Measurements from ENCODE around the gene ROBO1.
A peak's percentile ranks its signal among the peaks of the same experiment; 100 is the strongest.

ROBO1 gene

GRCh38 chr3:78818161-78818985 lies 949.4 kb downstream of the ROBO1 start:
- Histone ChIP-seq H3K27ac (ENCODE audit: low read length) (no peak overlapping the region), H3K9ac (ENCODE audit: low read depth, low read length) (no peak overlapping the region), H3K4me1 (ENCODE audit: insufficient read depth, low read length) (no peaks in the 10 kb centered on the region), H3K9me3 (ENCODE audit: insufficient read depth, low read depth, low read length) (no peaks in the 10 kb centered on the region), H3K4me3 (ENCODE audit: low read length) (no peak overlapping the region), H3K27me3 (ENCODE audit: insufficient read depth, low read length) (no peaks in the 10 kb centered on the region), H3K36me3 (ENCODE audit: insufficient read depth, low read depth, low read length) (no peaks in the 10 kb centered on the region)

GRCh38 chr3:78814893-78815562 lies 952.8 kb downstream of the ROBO1 start:
- Histone ChIP-seq H3K9ac (ENCODE audit: low read depth, low read length) (no peak overlapping the region), H3K4me1 (ENCODE audit: insufficient read depth, low read length) (no peaks in the 10 kb centered on the region), H3K27me3 (ENCODE audit: insufficient read depth, low read length) (no peaks in the 10 kb centered on the region), H3K36me3 (ENCODE audit: insufficient read depth, low read depth, low read length) (no peaks in the 10 kb centered on the region), H3K4me3 (ENCODE audit: low read length) (no peak overlapping the region), H3K27ac (ENCODE audit: low read length) (no peak overlapping the region), H3K9me3 (ENCODE audit: insufficient read depth, low read depth, low read length) (no peaks in the 10 kb centered on the region)

DNA sequence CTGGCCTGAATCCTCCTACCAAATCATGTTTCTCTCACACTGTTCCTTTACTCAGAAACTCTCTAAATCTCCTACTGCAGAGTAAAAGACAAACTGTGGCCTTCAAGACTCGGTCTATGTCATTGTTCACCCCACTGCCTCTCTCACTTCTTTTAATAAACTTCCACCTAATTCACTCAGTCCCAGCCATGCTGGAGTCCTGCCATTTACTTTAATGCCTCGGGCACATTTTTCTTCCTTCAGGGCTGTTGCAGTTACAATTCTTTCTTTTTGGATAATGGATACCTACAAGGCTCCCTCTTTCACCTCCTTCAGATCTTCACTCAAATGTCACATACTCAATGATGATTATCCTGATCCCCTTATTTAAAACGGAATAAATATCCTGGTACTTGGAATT lies 955.6 kb downstream of the ROBO1 start:
- no peak overlapping the region for H3K4me3 ChIP-seq (ENCODE audit: low read length)
- H3K9me3 ChIP-seq (ENCODE audit: insufficient read depth, low read depth, low read length): no peaks in the 10 kb centered on the region
- H3K4me1 ChIP-seq (ENCODE audit: insufficient read depth, low read length): no peaks in the 10 kb centered on the region
- H3K9ac ChIP-seq (ENCODE audit: low read depth, low read length): no peak overlapping the region
- no peaks in the 10 kb centered on the region for H3K27me3 ChIP-seq (ENCODE audit: insufficient read depth, low read length)
- no peak overlapping the region for H3K27ac ChIP-seq (ENCODE audit: low read length)
- no peaks in the 10 kb centered on the region for H3K36me3 ChIP-seq (ENCODE audit: insufficient read depth, low read depth, low read length)

GRCh38 chr3:78809966-78810365 lies 957.8 kb downstream of the ROBO1 start:
- H3K4me3 ChIP-seq (ENCODE audit: low read length): no peak overlapping the region
- no peaks in the 10 kb centered on the region for H3K9me3 ChIP-seq (ENCODE audit: insufficient read depth, low read depth, low read length)
- H3K4me1 ChIP-seq (ENCODE audit: insufficient read depth, low read length): no peaks in the 10 kb centered on the region
- no peaks in the 10 kb centered on the region for H3K36me3 ChIP-seq (ENCODE audit: insufficient read depth, low read depth, low read length)
- H3K27ac ChIP-seq (ENCODE audit: low read length): no peak overlapping the region
- no peak overlapping the region for H3K9ac ChIP-seq (ENCODE audit: low read depth, low read length)
- H3K27me3 ChIP-seq (ENCODE audit: insufficient read depth, low read length): no peaks in the 10 kb centered on the region

- no peak overlapping the region for H3K27ac ChIP-seq (ENCODE audit: low read length)
- peaks cover 16% of the 10 kb centered on the region; the same call in 1 of the 2 replicates for H3K4me1 ChIP-seq (ENCODE audit: insufficient read depth, low read length)
- H3K27me3 ChIP-seq (ENCODE audit: insufficient read depth, low read length): no peaks in the 10 kb centered on the region
- no peak overlapping the region for H3K4me3 ChIP-seq (ENCODE audit: low read length)
- H3K9ac ChIP-seq (ENCODE audit: low read depth, low read length): no peak overlapping the region
- no peaks in the 10 kb centered on the region for H3K9me3 ChIP-seq (ENCODE audit: insufficient read depth, low read depth, low read length)
- no peaks in the 10 kb centered on the region for H3K36me3 ChIP-seq (ENCODE audit: insufficient read depth, low read depth, low read length)
Observed at GRCh38 chr3:78804251-78805037, 963.4 kb downstream of the ROBO1 start.

DNA sequence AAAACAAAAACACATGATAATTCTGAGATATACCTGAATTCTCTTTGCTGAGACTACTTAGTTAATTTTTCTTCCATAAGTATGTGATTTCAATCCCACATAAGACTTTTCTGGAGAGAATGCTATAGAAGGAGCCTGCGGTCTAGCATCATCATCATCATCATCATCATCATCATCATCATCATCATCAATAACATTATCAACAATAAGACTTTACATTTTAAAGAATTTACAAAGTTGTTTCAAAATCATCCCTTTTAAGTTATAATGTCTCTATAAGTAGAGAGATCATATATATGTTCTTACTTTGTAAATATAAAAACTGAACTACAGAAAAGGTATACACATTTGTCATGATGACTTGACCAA lies 965.3 kb downstream of the ROBO1 start:
- Histone ChIP-seq H3K27me3 (ENCODE audit: insufficient read depth, low read length) (no peaks in the 10 kb centered on the region), H3K36me3 (ENCODE audit: insufficient read depth, low read depth, low read length) (no peaks in the 10 kb centered on the region), H3K27ac (ENCODE audit: low read length) (no peak overlapping the region), H3K4me1 (ENCODE audit: insufficient read depth, low read length) (peaks cover 16% of the 10 kb centered on the region; the same call in 1 of the 2 replicates), H3K4me3 (ENCODE audit: low read length) (no peak overlapping the region), H3K9ac (ENCODE audit: low read depth, low read length) (no peak overlapping the region), H3K9me3 (ENCODE audit: insufficient read depth, low read depth, low read length) (no peaks in the 10 kb centered on the region)

DNA sequence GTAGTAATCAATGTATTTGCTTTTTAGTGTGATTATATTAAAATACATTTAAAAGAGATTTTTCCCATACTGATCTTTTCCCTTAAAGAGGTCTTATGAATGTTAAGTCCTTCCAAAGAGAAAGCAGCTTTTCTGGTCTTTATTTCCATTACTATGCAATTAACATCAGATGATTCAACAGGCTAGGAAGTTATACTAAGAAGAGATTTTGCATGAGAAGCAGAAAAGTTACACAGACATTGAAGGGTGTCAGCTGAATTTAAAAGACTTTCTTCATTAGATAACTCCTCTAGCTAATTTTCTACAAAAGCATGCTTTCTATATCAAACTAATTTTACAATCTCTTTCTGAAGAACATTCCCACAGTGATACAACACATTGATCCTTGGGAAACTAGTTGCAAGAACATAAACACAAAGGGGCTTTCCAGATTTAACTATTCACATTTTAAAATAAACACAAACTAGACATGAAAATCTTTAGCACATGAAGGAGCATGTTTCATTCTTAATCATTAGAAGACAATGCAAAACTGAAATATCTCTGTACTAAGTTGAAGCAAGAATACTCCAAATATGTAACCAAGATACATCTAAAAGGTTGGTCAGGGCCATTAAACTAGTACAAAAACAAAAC lies 965.8 kb downstream of the ROBO1 start:
- Histone ChIP-seq H3K27me3 (ENCODE audit: insufficient read depth, low read length) (no peaks in the 10 kb centered on the region), H3K36me3 (ENCODE audit: insufficient read depth, low read depth, low read length) (no peaks in the 10 kb centered on the region), H3K9ac (ENCODE audit: low read depth, low read length) (peak overlapping the region; percentile 1; the same call in 1 of the 2 replicates), H3K4me1 (ENCODE audit: insufficient read depth, low read length) (peaks cover 16% of the 10 kb centered on the region; the same call in 1 of the 2 replicates), H3K9me3 (ENCODE audit: insufficient read depth, low read depth, low read length) (no peaks in the 10 kb centered on the region), H3K4me3 (ENCODE audit: low read length) (peak overlapping the region; percentile 6; the same call in 1 of the 2 replicates), H3K27ac (ENCODE audit: low read length) (peak overlapping the region; percentile 22)

DNA sequence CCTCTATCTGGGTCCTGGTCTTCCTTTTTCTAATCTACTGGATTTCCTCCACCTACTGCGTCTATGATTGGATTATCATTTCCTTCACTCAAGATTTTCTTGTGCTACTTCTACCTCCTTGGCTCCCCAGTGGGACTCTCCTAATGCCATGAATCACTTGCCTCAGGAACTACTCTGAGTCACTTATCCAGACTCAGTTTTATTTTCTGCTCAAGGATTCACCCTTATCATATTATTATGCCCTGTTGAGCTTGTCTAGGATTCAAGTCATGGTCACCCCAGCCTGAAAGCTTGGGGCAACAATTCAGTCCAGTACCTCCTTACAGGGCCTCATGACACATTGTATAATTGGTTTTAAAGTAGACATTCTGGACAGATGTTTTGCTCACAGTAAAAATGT lies 968.1 kb downstream of the ROBO1 start:
- H3K4me3 ChIP-seq (ENCODE audit: low read length): no peak overlapping the region

DNA sequence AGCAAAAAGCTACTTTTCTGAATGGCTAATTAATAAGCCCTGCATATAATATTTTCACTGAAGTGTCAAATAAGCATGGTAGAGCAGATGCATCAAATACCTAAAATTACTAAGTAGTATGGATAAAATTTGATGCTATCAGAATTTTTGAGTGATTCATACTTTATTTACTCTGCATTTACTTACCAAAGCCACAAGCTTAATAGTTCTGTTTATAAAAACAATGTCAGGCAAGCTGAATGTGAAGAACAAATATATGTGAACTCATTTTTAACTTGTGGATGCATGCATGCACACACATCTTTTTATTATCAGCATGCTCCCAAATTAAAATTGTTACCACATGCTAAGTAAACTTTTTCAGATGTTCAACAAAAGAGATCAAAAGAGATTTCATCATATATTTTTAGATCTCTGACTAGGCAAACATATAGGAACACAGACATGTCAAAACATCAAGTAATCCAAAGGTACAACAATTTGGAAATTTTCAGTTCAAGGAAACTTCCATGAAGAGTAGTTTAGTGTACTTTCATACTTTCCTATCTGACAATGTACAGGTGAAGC lies 969.4 kb downstream of the ROBO1 start:
- no peaks in the 10 kb centered on the region for H3K9me3 ChIP-seq (ENCODE audit: insufficient read depth, low read depth, low read length)

More for the DNA sequence above, 968.1 kb downstream of the ROBO1 start:
- no peaks in the 10 kb centered on the region for H3K27me3 ChIP-seq (ENCODE audit: insufficient read depth, low read length)
- peaks cover 16% of the 10 kb centered on the region; the same call in 1 of the 2 replicates for H3K4me1 ChIP-seq (ENCODE audit: insufficient read depth, low read length)
- H3K9ac ChIP-seq (ENCODE audit: low read depth, low read length): no peak overlapping the region
- H3K27ac ChIP-seq (ENCODE audit: low read length): no peak overlapping the region
- no peaks in the 10 kb centered on the region for H3K9me3 ChIP-seq (ENCODE audit: insufficient read depth, low read depth, low read length)
- no peaks in the 10 kb centered on the region for H3K36me3 ChIP-seq (ENCODE audit: insufficient read depth, low read depth, low read length)

GRCh38 chr3:78794431-78794830 lies 973.4 kb downstream of the ROBO1 start:
- Histone ChIP-seq H3K4me1 (ENCODE audit: insufficient read depth, low read length) (peaks cover 4% of the 10 kb centered on the region; the same call in 1 of the 2 replicates), H3K9ac (ENCODE audit: low read depth, low read length) (no peak overlapping the region), H3K27me3 (ENCODE audit: insufficient read depth, low read length) (no peaks in the 10 kb centered on the region), H3K27ac (ENCODE audit: low read length) (no peak overlapping the region), H3K36me3 (ENCODE audit: insufficient read depth, low read depth, low read length) (no peaks in the 10 kb centered on the region), H3K4me3 (ENCODE audit: low read length) (no peak overlapping the region), H3K9me3 (ENCODE audit: insufficient read depth, low read depth, low read length) (no peaks in the 10 kb centered on the region)

More for the DNA sequence above, 969.4 kb downstream of the ROBO1 start:
- no peaks in the 10 kb centered on the region for H3K36me3 ChIP-seq (ENCODE audit: insufficient read depth, low read depth, low read length)
- H3K4me3 ChIP-seq (ENCODE audit: low read length): no peak overlapping the region
- H3K9ac ChIP-seq (ENCODE audit: low read depth, low read length): no peak overlapping the region
- peaks cover 16% of the 10 kb centered on the region; the same call in 1 of the 2 replicates for H3K4me1 ChIP-seq (ENCODE audit: insufficient read depth, low read length)
- H3K27ac ChIP-seq (ENCODE audit: low read length): no peak overlapping the region
- no peaks in the 10 kb centered on the region for H3K27me3 ChIP-seq (ENCODE audit: insufficient read depth, low read length)

DNA sequence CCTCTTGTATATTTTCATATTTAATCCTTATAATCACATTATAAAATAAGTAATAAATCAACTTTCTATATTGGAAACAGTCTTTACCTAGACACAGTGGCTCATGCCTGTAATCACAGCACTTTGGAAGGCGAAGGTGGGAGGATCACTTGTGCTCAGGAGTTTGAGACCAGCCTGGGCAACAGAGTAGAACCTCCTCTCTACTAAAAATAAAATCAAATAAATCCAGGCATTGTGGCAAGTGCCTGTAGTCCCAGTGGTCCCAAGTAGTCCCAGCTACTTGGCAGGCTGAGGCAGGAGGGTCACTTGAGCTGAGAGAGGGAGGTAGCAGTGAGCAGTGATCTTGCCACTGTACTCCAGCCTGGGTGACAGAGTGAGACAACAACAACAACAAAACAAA lies 975.1 kb downstream of the ROBO1 start:
- H3K27ac ChIP-seq (ENCODE audit: low read length): no peak overlapping the region
- no peak overlapping the region for H3K4me3 ChIP-seq (ENCODE audit: low read length)
- no peak overlapping the region for H3K9ac ChIP-seq (ENCODE audit: low read depth, low read length)
- H3K36me3 ChIP-seq (ENCODE audit: insufficient read depth, low read depth, low read length): no peaks in the 10 kb centered on the region
- H3K4me1 ChIP-seq (ENCODE audit: insufficient read depth, low read length): peaks cover 4% of the 10 kb centered on the region; the same call in 1 of the 2 replicates
- no peaks in the 10 kb centered on the region for H3K27me3 ChIP-seq (ENCODE audit: insufficient read depth, low read length)
- H3K9me3 ChIP-seq (ENCODE audit: insufficient read depth, low read depth, low read length): no peaks in the 10 kb centered on the region
